H1 (cell line): ENCODE results near the gene PCNX4. TPM values are rescaled to one million over a fixed set of nuclear protein-coding genes. Genes with fewer than 3 reads are reported as not detected.

ENCODE experiments used
- CTCF ChIA-PET: fragments of 300-600 bp; sonication (Branson Sonifier 250); formaldehyde crosslinking; loops from one replicate; lab custom pipeline; 2021; ENCODE audit not compliant: partially characterized antibody; lab: Charles Lee
- POLR2A ChIA-PET: fragments of 300-600 bp; sonication (Branson Sonifier 250); formaldehyde crosslinking; loops from one replicate; lab custom pipeline; 2021; ENCODE audit warnings: inconsistent platforms; ENCODE audit not compliant: partially characterized antibody; lab: Charles Lee
- DNase-seq, 2 experiments: peaks; one replicate each; pipeline versions ENCODE4 v3.0.0 to v3.0.0-alpha.2; 2010 to 2022; ENCODE audit warnings: low spot score in 2 of 2, low read depth in 1 of 2, mixed read lengths in 1 of 2
- FAIRE-seq: peaks from 2 replicates; lab custom pipeline; 2011; peaks lifted over from hg19 to GRCh38; lab: Jason Lieb, UNC
- H2AFZ ChIP-seq: 2 replicates; pipeline ENCODE4 v1.8.1; 2012; ENCODE audit warnings: low read length, inconsistent platforms
- H2AK5ac ChIP-seq: 2 replicates; pipeline ENCODE4 v1.6.1; 2013; ENCODE audit warnings: low read depth, low read length
- H2BK120ac ChIP-seq: replicated peaks from 2 replicates; pipeline ENCODE3; 2013; ENCODE audit warnings: low read depth, low read length, inconsistent platforms
- H2BK12ac ChIP-seq: 2 replicates; pipeline ENCODE4 v1.6.1; 2013; ENCODE audit warnings: low read depth, low read length
- H2BK15ac ChIP-seq: 2 replicates; pipeline ENCODE4 v1.6.1; 2013; ENCODE audit warnings: low read length
- H2BK20ac ChIP-seq: 2 replicates; pipeline ENCODE4 v1.6.1; 2013; ENCODE audit warnings: low read length
- H2BK5ac ChIP-seq: 2 replicates; pipeline ENCODE4 v1.6.1; 2013; ENCODE audit warnings: low read depth, low read length
- H3K14ac ChIP-seq: 2 replicates; pipeline ENCODE4 v1.6.1; 2013; ENCODE audit warnings: inconsistent platforms; ENCODE audit not compliant: insufficient read length
- H3K18ac ChIP-seq: 2 replicates; pipeline ENCODE4 v1.6.1; 2013; ENCODE audit warnings: low read length; ENCODE audit errors: extremely low read depth
- H3K23ac ChIP-seq: 2 replicates; pipeline ENCODE4 v1.6.1; 2013; ENCODE audit warnings: inconsistent platforms; ENCODE audit not compliant: insufficient read length
- H3K23me2 ChIP-seq: 2 replicates; pipeline ENCODE4 v1.6.1; 2013; ENCODE audit warnings: low read depth, low read length
- H3K27ac ChIP-seq: 2 replicates; pipeline ENCODE4 v1.6.1; 2011; ENCODE audit warnings: low read depth, low read length, inconsistent platforms
- H3K27me3 ChIP-seq, 4 experiments: replicated peaks in 1 of 4; 1 replicate in 1 of 4; 2 replicates in 3 of 4; pipeline versions ENCODE4 v1.6.1 to v1.8.1; 2011 to 2013; ENCODE audit warnings: low read length in 3 of 4, mild to moderate bottlenecking in 3 of 4, inconsistent platforms in 2 of 4, mixed read lengths in 2 of 4, moderate library complexity in 1 of 4; ENCODE audit not compliant: control insufficient read depth in 3 of 4, insufficient read depth in 3 of 4; ENCODE audit errors: extremely low read depth in 1 of 4
- H3K36me3 ChIP-seq, 4 experiments: 2 replicates each; pipeline versions ENCODE4 v1.6.1 to v1.8.1; 2011 to 2013; ENCODE audit warnings: mild to moderate bottlenecking in 4 of 4, low read length in 3 of 4, moderate library complexity in 2 of 4, control low read depth in 1 of 4, inconsistent platforms in 1 of 4; ENCODE audit not compliant: insufficient read depth in 4 of 4, control insufficient read depth in 2 of 4
- H3K4ac ChIP-seq: replicated peaks from 2 replicates; pipeline ENCODE3; 2013; ENCODE audit warnings: low read length, low read depth, mixed read lengths, inconsistent platforms; ENCODE audit not compliant: insufficient read length
- H3K4me1 ChIP-seq, 4 experiments: replicated peaks in 1 of 4; 1 replicate in 1 of 4; 2 replicates in 3 of 4; pipeline versions ENCODE4 v1.6.1 to v1.8.1; 2011 to 2013; ENCODE audit warnings: low read length in 3 of 4, inconsistent platforms in 2 of 4, mixed read lengths in 1 of 4; ENCODE audit not compliant: insufficient read depth in 4 of 4, control insufficient read depth in 3 of 4
- H3K4me2 ChIP-seq, 2 experiments: 2 replicates each; pipeline versions ENCODE4 v1.6.1 to v1.8.1; 2011 to 2013; ENCODE audit warnings: low read depth in 2 of 2, low read length in 2 of 2, control low read depth in 1 of 2, inconsistent platforms in 1 of 2, mild to moderate bottlenecking in 1 of 2; ENCODE audit not compliant: insufficient read depth in 1 of 2
- H3K4me3 ChIP-seq, 4 experiments: fragments of 200-600, 300-600 bp in 1 of 4; sonication (generic), shearing (Covaris generic), sonication (Bioruptor Twin) in 1 of 4; 2 replicates each; pipeline versions ENCODE4 v1.5.1 to v1.8.1; 2011 to 2016; ENCODE audit warnings: low read length in 4 of 4, low read depth in 3 of 4, control low read depth in 2 of 4, inconsistent platforms in 2 of 4, mild to moderate bottlenecking in 2 of 4, mixed read lengths in 1 of 4, moderate library complexity in 1 of 4; ENCODE audit not compliant: insufficient read depth in 2 of 4; ENCODE audit errors: extremely low read depth in 1 of 4
- H3K56ac ChIP-seq: replicated peaks from 2 replicates; pipeline ENCODE3; 2013; ENCODE audit warnings: low read depth, mild to moderate bottlenecking, mixed read lengths, low read length, inconsistent platforms; ENCODE audit not compliant: insufficient read length
- H3K79me1 ChIP-seq: 2 replicates; pipeline ENCODE4 v1.6.1; 2013; ENCODE audit warnings: low read depth, low read length, control low read depth
- H3K79me2 ChIP-seq, 2 experiments: 2 replicates each; pipeline versions ENCODE4 v1.6.1 to v1.8.1; 2012 to 2013; ENCODE audit warnings: low read length in 2 of 2, mild to moderate bottlenecking in 2 of 2, inconsistent platforms in 1 of 2; ENCODE audit not compliant: insufficient read depth in 2 of 2, control insufficient read depth in 1 of 2
- H3K9ac ChIP-seq, 4 experiments: replicated peaks in 1 of 4; 1 replicate in 1 of 4; 2 replicates in 3 of 4; pipeline versions ENCODE4 v1.6.1 to v1.8.1; 2011 to 2013; ENCODE audit warnings: low read depth in 3 of 4, low read length in 3 of 4, control low read depth in 2 of 4, mild to moderate bottlenecking in 2 of 4, moderate library complexity in 2 of 4, inconsistent platforms in 1 of 4; ENCODE audit errors: extremely low read depth in 1 of 4
- H3K9me3 ChIP-seq, 2 experiments: 2 replicates each; pipeline versions ENCODE4 v1.6.1 to v1.8.1; 2012 to 2013; ENCODE audit warnings: mild to moderate bottlenecking in 2 of 2, moderate library complexity in 2 of 2, control low read depth in 1 of 2, inconsistent platforms in 1 of 2, low read depth in 1 of 2, low read length in 1 of 2, mixed read lengths in 1 of 2; ENCODE audit not compliant: insufficient read depth in 2 of 2
- H4K20me1 ChIP-seq, 2 experiments: replicated peaks in 1 of 2; 2 replicates each; pipeline versions ENCODE3 to v1.8.1; 2011 to 2013; ENCODE audit warnings: inconsistent platforms in 2 of 2, low read length in 2 of 2, mild to moderate bottlenecking in 1 of 2; ENCODE audit not compliant: insufficient read depth in 2 of 2, control insufficient read depth in 1 of 2
- H4K5ac ChIP-seq: 2 replicates; pipeline ENCODE4 v1.6.1; 2013; ENCODE audit warnings: low read length, low read depth, mixed read lengths, inconsistent platforms; ENCODE audit not compliant: insufficient read length
- H4K8ac ChIP-seq: 2 replicates; pipeline ENCODE4 v1.8.0; 2013; ENCODE audit warnings: mild to moderate bottlenecking, moderate library complexity, low read length, inconsistent platforms; ENCODE audit not compliant: insufficient read depth; ENCODE audit errors: extremely low read depth
- H4K91ac ChIP-seq: replicated peaks from 2 replicates; pipeline ENCODE3; 2013; ENCODE audit warnings: low read length, mixed read lengths, inconsistent platforms; ENCODE audit not compliant: insufficient read length
- RAD21 ChIP-seq, 2 experiments: IDR thresholded peaks in 1 of 2; conservative IDR thresholded peaks in 1 of 2; 2 replicates each; pipeline ENCODE4 v1.6.1; 2011; ENCODE audit warnings: low read depth in 2 of 2, low read length in 2 of 2, improper control_type of control experiment in 1 of 2, inconsistent platforms in 1 of 2, mild to moderate bottlenecking in 1 of 2, moderate library complexity in 1 of 2
- TEAD4 ChIP-seq: IDR thresholded peaks from 2 replicates; pipeline ENCODE4 v1.6.1; 2012; ENCODE audit warnings: low read depth, low read length, inconsistent platforms, mixed read lengths
- WGBS, 2 experiments: shearing (Covaris generic) in 1 of 2; methylation state at CpG; one replicate each; pipeline versions ENCODE4 v1.1.6 to v1.1.7; 2013 to 2015; ENCODE audit warnings: low lambda C conversion rate in 2 of 2, mixed read lengths in 2 of 2, inconsistent platforms in 1 of 2, low coverage in 1 of 2, missing lambda C conversion rate in 1 of 2; ENCODE audit not compliant: insufficient replicate concordance in 2 of 2, insufficient coverage in 1 of 2, insufficient read length in 1 of 2; ENCODE audit errors: extremely low coverage in 1 of 2, missing lambda C conversion rate in 1 of 2; 5-methylcytosine and 5-hydroxymethylcytosine counted together
- polyA plus RNA-seq, 7 experiments: library from polyadenylated mRNA; depleted of rRNA in 3 of 7; stranded (reverse) in 5 of 7; unstranded in 2 of 7; fragments of >200 nt in 5 of 7; fragments of 200-250 nt in 2 of 7; gene quantifications; 1 replicate in 5 of 7; 2 replicates in 1 of 7; 4 replicates in 1 of 7; pipeline versions ENCODE4 v1.2.1 to v1.2.3, GENCODE V29; 2011 to 2013; ENCODE audit warnings: missing spikeins in 2 of 7, mixed read lengths in 2 of 7
- total RNA-seq: library from RNA; stranded (reverse); fragmentation: NEBNext Ultra II Directional; extraction: Animal tissue kit (Norgen Biotek cat#: 25700); gene quantifications from 2 replicates; pipeline ENCODE4 v1.2.1, GENCODE V29; 2021

Gene PCNX4
- total and polyA plus RNA-seq, 2 of the 8 experiments (the other 6 are each of a cell fraction or from before 2014, with no cell fraction given), result 28.4 to 35.5 TPM

DNA sequence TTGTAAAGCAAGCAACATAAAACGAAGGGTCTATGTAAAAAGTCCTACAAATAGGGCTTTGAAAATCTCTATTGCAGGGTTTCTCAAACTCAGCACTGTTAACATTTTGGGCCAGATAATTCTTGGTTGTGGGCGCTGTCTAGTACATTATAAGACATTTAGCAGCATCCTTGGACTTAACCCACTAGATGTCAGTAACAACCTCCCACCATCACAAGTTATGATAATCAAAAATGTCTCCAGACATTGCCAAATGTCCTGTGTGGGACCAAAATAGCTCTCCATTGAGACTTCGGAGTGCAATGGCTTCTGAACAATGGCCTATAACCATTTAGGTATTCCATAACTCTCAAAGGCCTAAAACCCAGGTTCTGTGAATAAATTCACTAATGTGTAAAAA lies 96.4 kb downstream of the PCNX4 start:
- H3K4me1 ChIP-seq, result peaks cover 0 to 3% (median 0%) of the 10 kb centered on the region in 4 experiments; a peak in 1 of 7 replicates
- no peak for DNase-seq
- no peaks in the 10 kb centered on the region for H3K79me1 ChIP-seq
- no peak overlapping the region for H4K8ac ChIP-seq
- H3K9ac ChIP-seq, result no peak overlapping the region
- H3K18ac ChIP-seq, result no peak overlapping the region
- H3K79me2 ChIP-seq, result no peaks in the 10 kb centered on the region
- H3K4ac ChIP-seq, result no peak overlapping the region
- H2BK5ac ChIP-seq, result no peak overlapping the region
- no peak overlapping the region for H3K27ac ChIP-seq
- H2AFZ ChIP-seq, result no peak overlapping the region
- H3K56ac ChIP-seq, result no peak overlapping the region
- no peak overlapping the region for H3K4me2 ChIP-seq
- ChIA-PET CTCF (interaction anchor here (1.7 to 8.4 kb wide), 3 partner anchors 8 to 223 kb away, joined by 4 to 80 read pairs (median 29); no protein-coding TSS in a partner anchor), POLR2A (no interaction called here)
- no peak overlapping the region for H2BK120ac ChIP-seq
- no peak overlapping the region for H4K5ac ChIP-seq
- WGBS, 2 experiments, result 90% methylated on average over 3 of the region's 3 CpGs; no CpG with 5 or more reads in 1 of the 2 experiments
- no peak overlapping the region for H2AK5ac ChIP-seq
- H3K9me3 ChIP-seq, result no peaks in the 10 kb centered on the region
- no peak overlapping the region for H3K23ac ChIP-seq
- no peak overlapping the region for H3K4me3 ChIP-seq
- H3K27me3 ChIP-seq, result no peaks in the 10 kb centered on the region
- no peak overlapping the region for H2BK20ac ChIP-seq
- no peaks in the 10 kb centered on the region for H3K36me3 ChIP-seq
- H3K23me2 ChIP-seq, result no peaks in the 10 kb centered on the region
- no peak overlapping the region for H2BK12ac ChIP-seq
- H2BK15ac ChIP-seq, result no peak overlapping the region
- no peak for FAIRE-seq
- H3K14ac ChIP-seq, result no peak overlapping the region
- H4K20me1 ChIP-seq, result no peaks in the 10 kb centered on the region
- TF ChIP-seq TEAD4 (no peak), RAD21 (IDR thresholded peaks at IDR 0.05 in 1 of 2, conservative IDR thresholded peaks at IDR 0.05 in 1 of 2; ENCODE audit: low read depth in 2 of 2, low read length in 2 of 2) (peak; percentile 9 to 12; a peak in 2 of 4 replicates)
- no peak overlapping the region for H4K91ac ChIP-seq
